HG02759 (cell line): Measurements from ENCODE around the gene RASGRF1.
"Not testable (repeated sequence)": the region's sequence is repeated elsewhere in the genome, so short reads cannot be mapped to it uniquely, and the experiment has no call there.

ENCODE experiments used
- ATAC-seq: cut with Tn5 transposase; IDR thresholded peaks from one replicate; pipeline ENCODE4 v1.9.1; 2021; ENCODE audit warnings: mild to moderate bottlenecking, moderate library complexity; ENCODE audit not compliant: unreplicated experiment

The RASGRF1 gene, protein sequence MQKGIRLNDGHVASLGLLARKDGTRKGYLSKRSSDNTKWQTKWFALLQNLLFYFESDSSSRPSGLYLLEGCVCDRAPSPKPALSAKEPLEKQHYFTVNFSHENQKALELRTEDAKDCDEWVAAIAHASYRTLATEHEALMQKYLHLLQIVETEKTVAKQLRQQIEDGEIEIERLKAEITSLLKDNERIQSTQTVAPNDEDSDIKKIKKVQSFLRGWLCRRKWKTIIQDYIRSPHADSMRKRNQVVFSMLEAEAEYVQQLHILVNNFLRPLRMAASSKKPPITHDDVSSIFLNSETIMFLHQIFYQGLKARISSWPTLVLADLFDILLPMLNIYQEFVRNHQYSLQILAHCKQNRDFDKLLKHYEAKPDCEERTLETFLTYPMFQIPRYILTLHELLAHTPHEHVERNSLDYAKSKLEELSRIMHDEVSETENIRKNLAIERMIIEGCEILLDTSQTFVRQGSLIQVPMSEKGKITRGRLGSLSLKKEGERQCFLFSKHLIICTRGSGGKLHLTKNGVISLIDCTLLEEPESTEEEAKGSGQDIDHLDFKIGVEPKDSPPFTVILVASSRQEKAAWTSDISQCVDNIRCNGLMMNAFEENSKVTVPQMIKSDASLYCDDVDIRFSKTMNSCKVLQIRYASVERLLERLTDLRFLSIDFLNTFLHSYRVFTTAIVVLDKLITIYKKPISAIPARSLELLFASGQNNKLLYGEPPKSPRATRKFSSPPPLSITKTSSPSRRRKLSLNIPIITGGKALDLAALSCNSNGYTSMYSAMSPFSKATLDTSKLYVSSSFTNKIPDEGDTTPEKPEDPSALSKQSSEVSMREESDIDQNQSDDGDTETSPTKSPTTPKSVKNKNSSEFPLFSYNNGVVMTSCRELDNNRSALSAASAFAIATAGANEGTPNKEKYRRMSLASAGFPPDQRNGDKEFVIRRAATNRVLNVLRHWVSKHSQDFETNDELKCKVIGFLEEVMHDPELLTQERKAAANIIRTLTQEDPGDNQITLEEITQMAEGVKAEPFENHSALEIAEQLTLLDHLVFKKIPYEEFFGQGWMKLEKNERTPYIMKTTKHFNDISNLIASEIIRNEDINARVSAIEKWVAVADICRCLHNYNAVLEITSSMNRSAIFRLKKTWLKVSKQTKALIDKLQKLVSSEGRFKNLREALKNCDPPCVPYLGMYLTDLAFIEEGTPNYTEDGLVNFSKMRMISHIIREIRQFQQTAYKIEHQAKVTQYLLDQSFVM (N-terminal part only)

DNA sequence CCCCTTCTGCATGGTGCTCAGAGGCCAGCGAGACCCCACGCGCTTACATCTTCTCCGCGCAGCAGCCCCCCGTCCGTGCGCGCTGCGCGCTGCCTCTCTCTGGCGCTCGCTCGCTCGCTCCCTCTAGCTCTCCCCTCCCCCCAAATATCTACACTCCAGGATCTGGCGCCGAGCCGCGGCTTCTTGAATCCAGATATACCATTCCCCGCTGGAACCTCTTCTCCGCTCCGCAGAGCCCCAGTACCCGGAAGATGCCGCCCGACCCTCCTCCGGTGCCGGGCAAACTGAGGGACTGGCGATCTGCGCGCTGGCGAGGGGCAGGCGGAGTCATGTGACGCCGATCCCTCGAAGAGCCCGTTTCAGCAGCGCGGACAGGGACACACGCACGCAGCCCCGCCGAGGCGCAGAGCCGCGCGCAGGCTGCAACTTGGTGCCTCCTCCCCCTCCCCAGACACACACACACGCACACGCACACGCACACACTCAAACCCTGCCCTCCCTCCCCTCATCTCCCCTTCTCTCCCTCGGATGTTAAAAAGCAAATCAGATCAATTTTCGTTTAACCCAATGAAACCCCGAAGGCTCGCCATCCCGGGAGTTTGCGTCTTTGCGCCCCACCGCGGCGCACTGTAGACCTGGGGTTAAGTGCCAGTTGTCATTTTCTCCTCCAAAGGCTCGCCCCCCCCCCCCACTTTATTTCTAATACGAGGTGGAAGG lies at the start of gene RASGRF1:
Gene RASGRF1 (minus strand): TSS at position 294 of the 717 bp plus-strand sequence. CDS start 282 bp downstream, at position 12.
- ATAC-seq: no peak

DNA sequence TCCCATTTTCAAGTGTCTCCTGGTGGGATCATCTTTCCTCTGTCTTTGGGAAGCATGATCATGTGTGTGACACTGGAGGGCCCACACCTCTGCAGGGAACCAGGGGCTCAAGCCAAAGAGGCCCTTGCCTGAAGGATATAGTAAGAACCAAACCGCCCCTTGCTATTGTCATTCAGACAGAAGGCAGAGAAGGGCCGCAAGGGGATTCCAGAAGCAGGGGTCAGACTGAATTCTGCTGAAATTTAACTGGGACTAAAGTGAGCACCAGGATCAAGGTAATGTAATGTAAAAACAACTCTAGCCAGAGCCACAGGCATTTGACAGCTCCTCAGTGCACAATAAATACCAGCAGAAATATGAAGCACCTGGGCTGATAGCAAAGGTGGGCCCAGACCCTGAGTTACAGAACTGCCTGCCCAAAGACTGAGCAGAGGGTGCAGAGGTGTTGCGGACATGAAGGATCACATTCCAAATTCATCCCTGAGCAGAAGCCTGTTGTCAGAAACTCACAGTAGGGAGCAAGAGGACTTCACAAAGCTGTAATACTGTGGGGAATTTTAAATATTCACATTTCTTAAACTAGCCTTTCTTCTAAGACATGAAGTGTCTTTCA lies 46.0 kb upstream of the RASGRF1 start:
- ATAC-seq: no peak

DNA sequence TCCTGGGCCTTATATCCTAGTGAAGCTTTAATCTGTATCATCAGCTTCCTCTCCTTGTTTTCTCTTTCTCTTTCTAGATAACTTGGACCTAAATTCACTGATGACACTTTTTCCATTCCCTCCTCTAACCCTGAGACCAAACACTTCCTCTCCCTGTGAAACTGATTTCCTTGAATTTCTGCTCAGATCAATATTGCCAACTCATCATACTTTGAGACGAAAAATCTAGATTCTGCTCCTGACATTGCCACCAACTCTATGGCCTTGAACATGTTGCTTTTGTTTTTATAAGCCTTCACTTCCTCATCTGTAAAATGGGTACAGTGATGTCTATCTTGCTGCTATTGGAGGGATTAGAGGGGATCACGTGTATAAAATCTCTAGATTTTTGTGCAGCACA lies 42.7 kb upstream of the RASGRF1 start:
- no peak for ATAC-seq

DNA sequence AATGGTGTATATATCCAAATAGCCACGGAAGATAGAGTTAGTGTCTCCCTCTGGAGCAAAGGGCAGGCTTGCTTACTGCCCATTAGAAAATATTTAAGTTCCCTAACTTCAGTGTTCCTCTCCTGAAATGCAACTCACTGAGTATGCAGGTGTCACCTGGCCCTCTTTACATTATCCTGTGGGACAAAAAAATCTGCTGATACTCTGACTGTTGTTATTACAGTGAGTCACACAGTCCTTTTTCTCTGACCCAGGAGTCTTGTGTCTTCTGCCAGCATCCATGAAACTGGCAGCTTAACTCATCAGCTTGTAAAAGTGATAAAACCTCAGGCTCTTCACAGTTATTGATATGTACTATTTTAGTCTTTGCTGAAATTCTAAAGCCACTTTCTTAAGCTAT lies 42.2 kb upstream of the RASGRF1 start:
- no peak for ATAC-seq

DNA sequence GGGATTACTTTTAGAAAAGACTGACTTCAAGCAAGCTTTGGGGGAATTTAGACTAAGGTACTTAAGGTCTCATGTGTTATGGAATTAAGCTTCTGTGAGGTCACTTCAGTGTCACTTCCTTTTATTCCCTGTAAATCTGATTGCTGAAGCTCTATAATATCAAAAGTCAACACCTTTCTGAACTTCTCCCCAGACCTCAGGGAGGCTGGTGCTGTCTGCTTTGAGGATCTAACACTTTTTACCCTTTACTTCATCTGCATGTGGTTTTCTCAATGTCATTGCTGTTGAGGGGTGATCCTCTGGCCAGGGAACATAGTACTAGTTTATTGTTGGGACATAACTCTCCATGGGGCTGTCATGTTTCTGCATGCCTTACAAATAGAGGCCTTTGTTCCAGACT lies 41.8 kb upstream of the RASGRF1 start:
- ATAC-seq: no peak

DNA sequence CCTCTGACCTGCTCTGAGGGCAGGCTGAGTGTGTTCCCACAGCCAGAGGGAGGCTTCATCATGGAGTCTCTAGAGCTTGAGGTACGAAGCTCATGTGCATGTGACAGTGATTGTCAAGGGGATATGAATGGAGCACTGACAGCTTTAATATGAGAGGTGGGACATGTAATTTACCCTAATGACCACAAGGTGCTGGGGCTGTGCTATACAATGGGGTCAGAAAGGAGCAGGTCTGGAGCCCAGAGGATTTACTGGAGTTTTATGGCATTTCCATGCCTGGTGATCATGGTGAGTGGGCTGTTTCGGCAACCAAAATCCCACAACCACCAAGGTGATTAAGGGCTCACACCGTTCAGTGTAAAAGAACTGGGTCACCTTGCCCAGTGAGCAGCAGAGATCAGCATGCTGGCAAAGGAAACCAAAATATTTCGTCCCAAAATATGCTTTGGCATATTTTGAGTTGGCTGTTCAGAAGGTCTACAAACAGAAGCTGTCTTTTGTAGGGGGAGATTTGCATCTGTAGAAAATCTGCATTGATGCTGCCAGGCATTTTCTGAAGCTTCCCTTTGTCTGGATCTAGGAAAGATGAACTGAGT lies 40.1 kb upstream of the RASGRF1 start:
- ATAC-seq: no peak

DNA sequence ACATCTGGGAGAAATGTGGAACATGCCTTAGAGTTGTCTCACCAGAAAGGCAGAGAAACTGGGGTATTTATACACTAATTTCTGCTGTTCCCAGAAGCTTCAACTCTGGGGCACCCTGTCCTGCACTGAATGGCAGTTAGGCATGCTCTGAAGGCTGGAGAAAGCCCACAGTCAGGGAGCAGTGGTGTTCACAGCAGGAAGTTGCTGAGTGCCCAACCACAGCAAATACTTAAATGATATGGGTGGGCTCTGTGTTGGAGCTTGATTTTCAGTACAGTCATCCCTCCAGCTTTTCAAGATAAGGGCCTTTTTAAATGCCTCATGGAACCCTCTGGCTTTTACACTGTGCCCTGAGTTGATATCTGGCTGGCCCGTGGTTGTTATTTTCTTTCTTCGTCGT lies 38.7 kb upstream of the RASGRF1 start:
- ATAC-seq: no peak

DNA sequence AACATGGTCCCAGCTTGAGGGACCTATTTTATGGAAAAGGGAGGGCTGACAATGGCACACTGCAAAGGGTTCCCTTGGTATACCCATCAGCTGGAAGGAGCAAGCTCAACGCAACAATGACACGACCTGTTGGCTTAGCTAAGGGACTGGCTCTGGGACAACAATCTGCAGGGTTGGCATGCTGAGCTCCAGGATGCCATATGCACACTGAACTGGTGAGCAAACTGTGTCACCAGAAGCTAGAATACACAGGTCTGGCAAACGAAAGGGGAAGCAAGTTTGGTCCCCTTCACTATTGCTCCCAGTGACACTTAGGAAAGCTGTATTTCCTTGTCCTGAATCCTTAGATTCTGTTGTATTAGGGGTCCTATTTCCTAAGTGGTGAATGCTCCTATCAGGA lies 38.0 kb upstream of the RASGRF1 start:
- ATAC-seq: no peak

DNA sequence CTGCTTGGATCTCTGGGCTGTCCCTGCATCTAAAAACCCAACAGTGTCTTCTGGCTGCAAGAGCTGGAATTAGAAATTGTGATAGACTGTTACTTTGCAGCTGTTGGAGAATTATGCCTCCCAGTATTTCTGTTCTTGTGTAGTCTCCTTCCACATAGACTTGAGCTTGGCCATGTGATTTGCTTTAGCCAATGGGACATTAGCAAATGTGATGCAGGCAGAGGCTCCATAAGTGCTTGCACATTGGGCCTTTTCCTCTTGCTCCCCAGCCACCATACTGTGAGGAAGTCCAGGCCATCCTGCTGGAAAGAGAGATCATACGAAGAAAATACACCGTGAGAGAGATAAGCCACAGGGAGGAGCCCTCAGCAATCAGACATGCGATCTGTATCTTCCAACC lies 33.8 kb upstream of the RASGRF1 start:
- no peak for ATAC-seq

DNA sequence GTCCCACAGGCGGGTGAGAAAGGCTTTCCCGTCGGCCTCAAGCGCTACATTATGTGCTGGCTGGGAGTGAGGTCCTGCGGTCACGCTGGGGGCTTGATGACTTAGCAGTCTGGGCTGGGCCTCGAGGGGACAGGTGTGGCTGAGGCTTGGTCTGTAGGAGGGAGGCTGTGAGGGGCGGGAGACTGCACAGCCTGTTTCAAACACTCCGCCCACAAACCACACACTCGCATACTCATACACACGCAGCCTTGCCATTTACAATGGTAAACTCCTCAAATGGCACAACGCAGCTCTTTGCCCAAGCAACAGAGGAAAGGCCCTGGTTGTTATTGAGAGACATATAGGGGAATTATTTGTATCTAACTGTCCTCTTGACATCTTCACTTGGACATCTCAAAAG lies 32.4 kb upstream of the RASGRF1 start:
- no peak for ATAC-seq

DNA sequence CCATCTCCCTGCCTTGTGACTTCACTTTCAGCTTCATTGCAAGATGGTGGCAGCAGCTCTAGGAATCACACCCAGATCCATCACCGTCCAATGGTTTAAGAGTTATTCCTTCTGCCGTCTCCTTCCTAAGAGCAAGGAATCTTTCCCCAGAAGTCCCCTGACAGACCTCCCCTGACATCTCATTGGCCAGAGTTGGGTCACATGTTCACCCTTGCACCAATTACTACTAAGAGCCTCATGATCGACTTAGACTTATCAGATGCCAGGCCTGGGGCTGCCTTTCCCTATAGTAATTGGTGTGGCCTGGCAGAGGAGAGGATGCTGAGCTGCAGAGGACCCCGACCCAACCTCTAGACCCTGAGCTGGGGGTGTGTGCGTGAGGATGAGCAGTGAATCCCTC lies 31.8 kb upstream of the RASGRF1 start:
- ATAC-seq: no peak

DNA sequence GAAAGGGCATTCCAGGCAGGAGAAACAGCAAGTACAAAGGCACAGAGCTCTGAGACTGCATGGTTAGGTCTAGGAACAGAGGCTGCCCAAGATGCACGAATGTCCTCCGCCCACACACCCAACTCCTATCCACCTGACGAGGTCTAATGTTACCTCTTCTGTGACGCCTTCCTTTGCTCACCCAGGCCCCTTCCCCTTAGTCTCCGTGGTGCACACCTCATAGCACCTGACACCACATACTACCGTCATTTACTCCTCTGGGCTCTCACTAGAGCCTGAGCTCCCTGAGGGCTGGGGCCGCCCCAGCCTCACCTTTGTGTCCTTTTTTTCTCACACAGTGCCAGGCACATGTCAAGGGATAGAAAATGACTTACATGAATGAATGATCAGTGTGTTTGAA lies 31.0 kb upstream of the RASGRF1 start:
- ATAC-seq: no peak

DNA sequence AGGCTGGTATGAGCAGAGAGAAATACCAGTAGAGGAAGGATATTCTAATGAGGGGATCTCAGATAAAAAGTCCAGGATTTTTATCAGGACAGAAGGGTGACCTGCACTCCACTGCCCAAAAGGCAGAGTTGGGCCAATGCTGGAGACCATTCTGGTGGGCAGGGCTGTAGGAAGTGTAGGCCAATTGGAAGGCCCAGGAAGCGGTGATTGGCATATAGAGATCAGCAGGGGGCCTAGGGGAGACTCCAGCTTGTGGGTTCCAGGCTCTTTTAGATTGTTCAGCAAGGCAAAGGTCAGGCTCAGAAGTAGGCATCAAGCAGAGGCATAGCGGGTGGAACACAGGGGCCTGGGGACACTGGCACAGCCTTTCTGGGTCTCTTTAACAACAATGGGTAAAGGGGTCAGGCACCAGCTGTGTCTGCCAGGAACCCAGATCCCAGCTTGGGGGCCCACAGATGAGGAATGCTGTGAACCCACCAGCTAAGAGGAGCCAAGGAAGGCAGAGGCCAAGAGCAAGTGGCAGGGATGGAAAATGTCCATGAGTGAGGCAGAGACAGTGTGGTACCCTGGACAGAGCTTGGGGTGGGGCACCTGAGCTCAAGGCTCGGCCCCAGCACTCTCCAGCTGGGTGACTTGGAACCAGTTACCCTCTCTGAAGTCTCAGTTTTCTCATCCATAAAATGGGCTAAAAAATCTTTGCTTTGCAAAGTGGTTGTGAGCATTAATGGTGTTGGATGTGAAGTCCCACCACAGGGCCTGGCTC lies 27.0 kb upstream of the RASGRF1 start:
- no peak for ATAC-seq

DNA sequence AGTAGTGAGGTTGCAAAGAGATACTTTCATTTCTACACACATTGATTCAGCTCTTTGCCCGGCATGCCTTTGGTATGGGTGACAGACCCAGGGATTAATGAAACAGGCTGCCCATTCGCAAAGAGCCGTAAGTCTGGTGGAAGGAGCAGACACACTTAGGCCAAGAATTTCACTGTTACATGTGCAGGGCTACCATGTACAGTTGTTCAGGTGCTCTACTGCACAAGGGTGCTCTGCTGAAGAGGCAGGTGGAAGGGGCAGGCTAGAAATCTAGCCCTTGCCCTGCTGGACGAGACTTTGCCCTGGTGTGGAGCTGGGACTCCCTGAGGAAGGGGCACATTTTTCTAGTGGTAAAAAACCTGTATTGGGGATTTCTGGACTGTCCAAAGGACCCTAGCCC lies 26.2 kb upstream of the RASGRF1 start:
- ATAC-seq: no peak

DNA sequence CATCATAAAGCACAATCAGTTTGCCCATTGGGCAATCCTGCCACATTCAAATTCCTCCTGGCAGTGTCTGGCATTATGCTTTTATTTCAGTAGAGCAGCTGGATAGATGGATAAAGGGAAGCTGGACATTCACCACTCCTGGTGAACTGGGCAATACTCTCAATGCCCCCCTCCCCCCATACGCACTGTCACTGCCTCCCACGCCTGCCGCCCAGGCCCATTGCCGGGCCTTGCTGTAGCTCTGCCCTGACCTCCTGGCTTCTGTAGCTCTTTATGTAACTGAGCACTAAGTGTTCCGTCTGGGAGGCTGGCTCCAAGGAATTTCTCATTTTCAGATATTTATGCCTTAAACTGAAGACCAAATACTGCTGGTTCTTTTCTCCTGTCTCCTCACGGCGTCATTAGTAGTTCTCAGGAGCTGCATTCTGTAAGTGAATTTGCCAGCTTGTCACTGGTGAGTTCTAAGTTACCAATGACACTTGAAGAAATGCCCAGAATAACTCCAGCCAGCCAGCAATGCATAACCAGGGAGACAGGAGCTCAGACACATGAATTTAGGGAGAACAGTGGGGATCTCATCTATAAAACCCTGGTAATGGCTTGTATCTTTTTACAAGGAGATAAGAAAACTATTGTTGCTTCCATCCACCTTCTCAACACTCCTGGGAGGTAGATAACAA lies 25.5 kb upstream of the RASGRF1 start:
- no peak for ATAC-seq

DNA sequence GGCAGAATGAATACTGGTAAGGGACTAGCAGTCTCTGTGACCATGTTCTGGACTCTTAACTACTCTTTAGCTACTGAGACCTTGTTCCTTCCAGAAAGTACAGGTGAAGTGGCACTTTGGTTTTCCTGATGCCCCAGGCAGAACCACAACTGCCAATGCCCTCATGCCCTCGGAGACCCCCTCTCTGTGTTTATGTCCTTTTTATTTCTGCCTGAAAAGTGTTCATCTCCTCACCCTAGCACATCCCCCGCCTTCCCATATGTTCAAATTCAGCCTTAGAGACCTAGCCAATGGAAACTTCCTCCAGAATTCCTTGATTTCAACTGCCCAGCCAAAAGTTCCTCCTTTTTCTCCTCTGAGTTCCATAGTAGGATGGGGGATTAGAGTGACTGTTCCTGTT lies 23.3 kb upstream of the RASGRF1 start:
- ATAC-seq: no peak

DNA sequence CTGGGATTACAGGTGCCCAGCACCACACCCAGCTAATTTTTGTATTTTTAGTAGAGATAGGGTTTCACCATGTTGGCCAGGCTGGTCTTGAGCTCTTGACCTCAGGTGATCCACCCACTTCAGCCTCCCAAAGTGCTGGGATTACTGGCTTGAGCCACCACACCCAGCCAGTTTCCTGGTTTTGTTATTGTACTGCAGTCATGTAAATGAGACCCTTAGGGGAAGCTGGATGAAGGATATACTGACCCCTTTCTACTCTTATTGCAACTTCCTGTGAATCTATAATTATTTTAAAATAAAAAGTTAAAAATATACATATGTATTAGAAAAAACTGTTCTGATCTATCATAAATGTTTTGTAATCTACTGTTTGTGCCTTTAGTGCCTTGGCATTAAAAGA lies 20.8 kb upstream of the RASGRF1 start:
- ATAC-seq: not testable (repeated sequence)

DNA sequence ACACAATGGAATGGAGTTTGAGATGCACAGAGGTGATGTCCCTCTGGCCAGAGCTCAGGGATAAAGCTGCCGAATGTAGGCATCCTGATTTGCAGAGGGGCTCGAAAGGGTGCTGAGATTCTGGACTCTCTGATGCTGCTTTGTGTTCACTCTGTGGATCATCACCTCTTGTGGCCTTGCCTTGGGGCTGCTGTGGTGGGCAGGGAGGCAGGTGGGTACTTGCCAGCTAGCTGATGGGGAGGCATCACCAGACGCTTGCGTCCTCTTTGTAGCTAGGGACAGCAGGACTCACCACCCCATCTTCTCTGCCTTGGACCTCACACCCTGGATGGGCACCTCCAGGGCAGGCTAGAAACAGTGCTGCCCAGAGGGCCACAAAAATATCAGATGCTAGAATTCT lies 14.6 kb upstream of the RASGRF1 start:
- no peak for ATAC-seq

DNA sequence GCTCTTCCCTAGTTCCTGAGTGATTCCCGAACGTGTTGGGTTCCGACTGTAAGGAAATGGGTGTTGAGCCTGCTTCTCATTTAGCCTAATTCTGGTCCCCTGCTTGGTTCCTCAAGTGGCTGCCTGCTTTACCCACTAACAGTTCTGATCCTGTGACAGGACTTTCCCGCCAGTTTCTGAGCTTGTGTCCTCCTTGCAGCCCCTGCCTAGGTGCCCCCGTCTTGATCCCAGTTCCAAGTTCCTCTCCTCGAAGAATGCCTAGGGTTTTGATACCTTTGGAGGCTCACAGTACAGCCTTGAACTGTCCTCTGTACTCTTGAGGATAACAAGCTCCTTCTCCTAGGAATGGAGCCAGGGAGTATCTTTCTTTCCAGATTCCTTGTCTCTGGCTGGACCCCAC lies 12.0 kb upstream of the RASGRF1 start:
- ATAC-seq: no peak
